Activated T-helper 2 cell treated with anti-CD3 and anti-CD28 coated beads, Interferon-gamma antibody, Interleukin-2, Interleukin-4, amounts not matched to agents 10 μg/mL and 5 μg/mL and 100 μg/mL, durations not matched to agents 14 hours and 24 hours and 36 hours (primary cell): ENCODE measurements around the gene BSG. TPM values are rescaled to one million over a fixed set of nuclear protein-coding genes. Genes with fewer than 3 reads are reported as not detected.

Experiments
- DNase-seq: peaks from one replicate; pipeline ENCODE4 v3.0.0; 2021; ENCODE audit warnings: low spot score
- H3K27ac Mint-ChIP-seq: one replicate; pipeline ENCODE4 v1.8.0; 2021; ENCODE audit warnings: mixed read lengths
- H3K27me3 Mint-ChIP-seq: one replicate; pipeline ENCODE4 v1.8.0; 2021; ENCODE audit warnings: low read depth, mixed read lengths
- H3K36me3 Mint-ChIP-seq: one replicate; pipeline ENCODE4 v1.8.0; 2021; ENCODE audit warnings: low read depth, mixed read lengths
- H3K4me1 Mint-ChIP-seq: one replicate; pipeline ENCODE4 v1.8.0; 2021; ENCODE audit warnings: low read depth, mixed read lengths
- H3K4me3 Mint-ChIP-seq: one replicate; pipeline ENCODE4 v1.8.0; 2021; ENCODE audit warnings: low read depth, mild to moderate bottlenecking, moderate library complexity, mixed read lengths
- H3K9me3 Mint-ChIP-seq: one replicate; pipeline ENCODE4 v1.8.0; 2021; ENCODE audit warnings: mixed read lengths
- intact Hi-C: fragments of 100-400 bp; cut with micrococcal nuclease; formaldehyde crosslinking; loops from one replicate; pipeline ENCODE4 v1.15.1; 2023
- total RNA-seq: library from RNA; stranded (reverse); gene quantifications from 2 replicates; pipeline ENCODE4 v1.2.3, GENCODE V29; 2022

Gene BSG
- total RNA-seq, 1 donor from 2014 or later: 300 TPM

GRCh38 chr19:570937-571565 is 1.3 kb upstream of the BSG start:
- Mint-ChIP-seq H3K36me3 (peaks cover 7% of the 10 kb centered on the region), H3K27ac (peak overlapping the region; percentile 94), H3K9me3 (no peaks in the 10 kb centered on the region), H3K4me3 (peak overlapping the region; percentile 84), H3K27me3 (no peaks in the 10 kb centered on the region), H3K4me1 (peaks cover 22% of the 10 kb centered on the region)
- DNase-seq: peak; percentile 54
- intact Hi-C loops: loop anchor here (2.0 kb wide), 1 partner anchor 226 kb away; the partner anchor contains the start of gene PTBP1

GRCh38 chr19:571566-571974 is 826 bp upstream of the BSG start:
- intact Hi-C loops: loop anchor here (2.0 kb wide), 1 partner anchor 225 kb away; the partner anchor contains the start of gene PTBP1
- DNase-seq: no peak
- H3K27ac Mint-ChIP-seq: peak overlapping the region; percentile 94
- no peaks in the 10 kb centered on the region for H3K9me3 Mint-ChIP-seq
- peak overlapping the region; percentile 84 for H3K4me3 Mint-ChIP-seq
- H3K36me3 Mint-ChIP-seq: peaks cover 7% of the 10 kb centered on the region
- peaks cover 22% of the 10 kb centered on the region for H3K4me1 Mint-ChIP-seq
- no peaks in the 10 kb centered on the region for H3K27me3 Mint-ChIP-seq

- peaks cover 7% of the 10 kb centered on the region for H3K36me3 Mint-ChIP-seq
- intact Hi-C loops: loop anchor here (1.0 to 2.0 kb wide), 5 partner anchors 37 to 88 kb away; partner anchors contain the start of genes CDC34, POLRMT and TPGS1
- peaks cover 24% of the 10 kb centered on the region for H3K4me1 Mint-ChIP-seq
- H3K9me3 Mint-ChIP-seq: no peaks in the 10 kb centered on the region
- peak overlapping the region; percentile 49 for H3K27ac Mint-ChIP-seq
- no peaks in the 10 kb centered on the region for H3K27me3 Mint-ChIP-seq
- H3K4me3 Mint-ChIP-seq: peak overlapping the region; percentile 86
- DNase-seq: no peak
Measured at GRCh38 chr19:572743-573518, 535 bp downstream of the BSG start.

- intact Hi-C loops: loop anchor here (1.0 to 2.0 kb wide), 4 partner anchors 43 to 88 kb away; partner anchors contain the start of genes CDC34, POLRMT and TPGS1
- no peak for DNase-seq
- Mint-ChIP-seq H3K27me3 (no peaks in the 10 kb centered on the region), H3K36me3 (peaks cover 7% of the 10 kb centered on the region), H3K9me3 (no peaks in the 10 kb centered on the region), H3K4me1 (peaks cover 24% of the 10 kb centered on the region), H3K27ac (peak overlapping the region; percentile 49), H3K4me3 (peak overlapping the region; percentile 86)
Measured at GRCh38 chr19:573519-573825, 1.1 kb downstream of the BSG start.

GRCh38 chr19:574658-575526 is 2.5 kb downstream of the BSG start:
- intact Hi-C loops: no loop called here
- Mint-ChIP-seq H3K4me1 (peaks cover 23% of the 10 kb centered on the region), H3K9me3 (no peaks in the 10 kb centered on the region), H3K36me3 (peaks cover 8% of the 10 kb centered on the region), H3K27me3 (no peaks in the 10 kb centered on the region), H3K27ac (no peak overlapping the region), H3K4me3 (peak overlapping the region; percentile 60)
- DNase-seq: no peak

GRCh38 chr19:575527-576506 is 3.4 kb downstream of the BSG start:
- no peak overlapping the region for H3K4me3 Mint-ChIP-seq
- H3K4me1 Mint-ChIP-seq: peaks cover 23% of the 10 kb centered on the region
- no peaks in the 10 kb centered on the region for H3K27me3 Mint-ChIP-seq
- H3K36me3 Mint-ChIP-seq: peaks cover 14% of the 10 kb centered on the region
- no peak overlapping the region for H3K27ac Mint-ChIP-seq
- DNase-seq: no peak
- H3K9me3 Mint-ChIP-seq: no peaks in the 10 kb centered on the region
- intact Hi-C loops: no loop called here

GRCh38 chr19:576768-577438 is 4.5 kb downstream of the BSG start:
- intact Hi-C loops: no loop called here
- no peak overlapping the region for H3K27ac Mint-ChIP-seq
- DNase-seq: no peak
- no peaks in the 10 kb centered on the region for H3K27me3 Mint-ChIP-seq
- H3K4me1 Mint-ChIP-seq: peaks cover 14% of the 10 kb centered on the region
- no peaks in the 10 kb centered on the region for H3K9me3 Mint-ChIP-seq
- no peak overlapping the region for H3K4me3 Mint-ChIP-seq
- H3K36me3 Mint-ChIP-seq: peaks cover 14% of the 10 kb centered on the region

- intact Hi-C loops: no loop called here
- Mint-ChIP-seq H3K27ac (no peak overlapping the region), H3K9me3 (no peaks in the 10 kb centered on the region), H3K4me1 (peaks cover 13% of the 10 kb centered on the region), H3K36me3 (peaks cover 14% of the 10 kb centered on the region), H3K27me3 (no peaks in the 10 kb centered on the region), H3K4me3 (no peak overlapping the region)
- no peak for DNase-seq
Measured at GRCh38 chr19:577439-578392, 5.3 kb downstream of the BSG start.

- Mint-ChIP-seq H3K27me3 (no peaks in the 10 kb centered on the region), H3K4me1 (peaks cover 10% of the 10 kb centered on the region), H3K4me3 (no peak overlapping the region), H3K27ac (no peak overlapping the region), H3K9me3 (no peaks in the 10 kb centered on the region), H3K36me3 (peaks cover 16% of the 10 kb centered on the region)
- intact Hi-C loops: no loop called here
- DNase-seq: no peak
Measured at GRCh38 chr19:579111-579841, 6.9 kb downstream of the BSG start.

GRCh38 chr19:579842-580155 is 7.4 kb downstream of the BSG start:
- Mint-ChIP-seq H3K27ac (no peak overlapping the region), H3K27me3 (no peaks in the 10 kb centered on the region), H3K4me1 (peaks cover 8% of the 10 kb centered on the region), H3K9me3 (no peaks in the 10 kb centered on the region), H3K36me3 (peaks cover 13% of the 10 kb centered on the region), H3K4me3 (no peak overlapping the region)
- DNase-seq: no peak
- intact Hi-C loops: no loop called here
